Measurements from ENCODE around the gene CNGB1.

DNA sequence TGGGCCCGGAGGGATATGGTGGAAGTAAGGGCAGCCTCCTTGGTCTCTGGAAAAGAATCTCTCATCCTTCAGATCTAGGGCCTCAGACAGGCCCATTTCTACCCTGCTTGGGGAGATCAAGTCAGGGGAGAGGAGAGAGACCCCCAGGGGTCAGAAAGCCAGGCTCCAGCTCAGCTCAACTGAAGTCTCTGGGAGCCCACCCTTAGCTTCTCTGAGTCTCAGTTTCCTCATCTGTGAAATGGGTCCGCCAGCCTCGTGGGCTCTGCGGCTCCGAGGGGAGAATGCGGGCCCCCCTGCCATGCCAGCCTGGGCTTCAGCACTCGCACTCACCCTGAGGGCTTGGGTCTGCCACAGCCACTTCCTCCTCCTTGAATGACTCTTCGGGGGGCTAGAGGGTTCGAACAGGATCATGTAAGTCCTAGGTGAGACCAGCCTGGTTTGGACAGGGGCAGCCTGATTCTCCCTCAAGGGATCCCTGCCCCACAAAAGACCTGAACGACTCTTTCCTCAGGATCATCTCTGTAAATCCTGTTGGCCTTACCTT is 6.7 kb downstream of the CNGB1 start:
- TF ChIP-seq, protein P1, sequence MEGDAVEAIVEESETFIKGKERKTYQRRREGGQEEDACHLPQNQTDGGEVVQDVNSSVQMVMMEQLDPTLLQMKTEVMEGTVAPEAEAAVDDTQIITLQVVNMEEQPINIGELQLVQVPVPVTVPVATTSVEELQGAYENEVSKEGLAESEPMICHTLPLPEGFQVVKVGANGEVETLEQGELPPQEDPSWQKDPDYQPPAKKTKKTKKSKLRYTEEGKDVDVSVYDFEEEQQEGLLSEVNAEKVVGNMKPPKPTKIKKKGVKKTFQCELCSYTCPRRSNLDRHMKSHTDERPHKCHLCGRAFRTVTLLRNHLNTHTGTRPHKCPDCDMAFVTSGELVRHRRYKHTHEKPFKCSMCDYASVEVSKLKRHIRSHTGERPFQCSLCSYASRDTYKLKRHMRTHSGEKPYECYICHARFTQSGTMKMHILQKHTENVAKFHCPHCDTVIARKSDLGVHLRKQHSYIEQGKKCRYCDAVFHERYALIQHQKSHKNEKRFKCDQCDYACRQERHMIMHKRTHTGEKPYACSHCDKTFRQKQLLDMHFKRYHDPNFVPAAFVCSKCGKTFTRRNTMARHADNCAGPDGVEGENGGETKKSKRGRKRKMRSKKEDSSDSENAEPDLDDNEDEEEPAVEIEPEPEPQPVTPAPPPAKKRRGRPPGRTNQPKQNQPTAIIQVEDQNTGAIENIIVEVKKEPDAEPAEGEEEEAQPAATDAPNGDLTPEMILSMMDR (IDR thresholded peaks at IDR 0.05; ENCODE audit: low read depth, low read length, missing input control): no peak
- TF ChIP-seq TAF1 (conservative IDR thresholded peaks at IDR 0.05) (no peak), SP1 (IDR thresholded peaks at IDR 0.05) (no peak), HNF4A (conservative IDR thresholded peaks at IDR 0.05) (no peak), EGR1 (IDR thresholded peaks at IDR 0.05; ENCODE audit: low read depth in 2 of 2) (no peak), GABPA (IDR thresholded peaks at IDR 0.05 in 1 of 2, conservative IDR thresholded peaks at IDR 0.05 in 1 of 2) (no peak), JUND (IDR thresholded peaks at IDR 0.05) (no peak), YY1 (IDR thresholded peaks at IDR 0.05) (no peak)
- TF ChIP-seq, protein P2, sequence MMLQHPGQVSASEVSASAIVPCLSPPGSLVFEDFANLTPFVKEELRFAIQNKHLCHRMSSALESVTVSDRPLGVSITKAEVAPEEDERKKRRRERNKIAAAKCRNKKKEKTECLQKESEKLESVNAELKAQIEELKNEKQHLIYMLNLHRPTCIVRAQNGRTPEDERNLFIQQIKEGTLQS (IDR thresholded peaks at IDR 0.05): no peak
- TF ChIP-seq, protein P3, sequence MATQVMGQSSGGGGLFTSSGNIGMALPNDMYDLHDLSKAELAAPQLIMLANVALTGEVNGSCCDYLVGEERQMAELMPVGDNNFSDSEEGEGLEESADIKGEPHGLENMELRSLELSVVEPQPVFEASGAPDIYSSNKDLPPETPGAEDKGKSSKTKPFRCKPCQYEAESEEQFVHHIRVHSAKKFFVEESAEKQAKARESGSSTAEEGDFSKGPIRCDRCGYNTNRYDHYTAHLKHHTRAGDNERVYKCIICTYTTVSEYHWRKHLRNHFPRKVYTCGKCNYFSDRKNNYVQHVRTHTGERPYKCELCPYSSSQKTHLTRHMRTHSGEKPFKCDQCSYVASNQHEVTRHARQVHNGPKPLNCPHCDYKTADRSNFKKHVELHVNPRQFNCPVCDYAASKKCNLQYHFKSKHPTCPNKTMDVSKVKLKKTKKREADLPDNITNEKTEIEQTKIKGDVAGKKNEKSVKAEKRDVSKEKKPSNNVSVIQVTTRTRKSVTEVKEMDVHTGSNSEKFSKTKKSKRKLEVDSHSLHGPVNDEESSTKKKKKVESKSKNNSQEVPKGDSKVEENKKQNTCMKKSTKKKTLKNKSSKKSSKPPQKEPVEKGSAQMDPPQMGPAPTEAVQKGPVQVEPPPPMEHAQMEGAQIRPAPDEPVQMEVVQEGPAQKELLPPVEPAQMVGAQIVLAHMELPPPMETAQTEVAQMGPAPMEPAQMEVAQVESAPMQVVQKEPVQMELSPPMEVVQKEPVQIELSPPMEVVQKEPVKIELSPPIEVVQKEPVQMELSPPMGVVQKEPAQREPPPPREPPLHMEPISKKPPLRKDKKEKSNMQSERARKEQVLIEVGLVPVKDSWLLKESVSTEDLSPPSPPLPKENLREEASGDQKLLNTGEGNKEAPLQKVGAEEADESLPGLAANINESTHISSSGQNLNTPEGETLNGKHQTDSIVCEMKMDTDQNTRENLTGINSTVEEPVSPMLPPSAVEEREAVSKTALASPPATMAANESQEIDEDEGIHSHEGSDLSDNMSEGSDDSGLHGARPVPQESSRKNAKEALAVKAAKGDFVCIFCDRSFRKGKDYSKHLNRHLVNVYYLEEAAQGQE (IDR thresholded peaks at IDR 0.05): no peak
- TF ChIP-seq, protein P4, sequence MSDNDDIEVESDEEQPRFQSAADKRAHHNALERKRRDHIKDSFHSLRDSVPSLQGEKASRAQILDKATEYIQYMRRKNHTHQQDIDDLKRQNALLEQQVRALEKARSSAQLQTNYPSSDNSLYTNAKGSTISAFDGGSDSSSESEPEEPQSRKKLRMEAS (IDR thresholded peaks at IDR 0.05): no peak
- TF ChIP-seq, protein P5, sequence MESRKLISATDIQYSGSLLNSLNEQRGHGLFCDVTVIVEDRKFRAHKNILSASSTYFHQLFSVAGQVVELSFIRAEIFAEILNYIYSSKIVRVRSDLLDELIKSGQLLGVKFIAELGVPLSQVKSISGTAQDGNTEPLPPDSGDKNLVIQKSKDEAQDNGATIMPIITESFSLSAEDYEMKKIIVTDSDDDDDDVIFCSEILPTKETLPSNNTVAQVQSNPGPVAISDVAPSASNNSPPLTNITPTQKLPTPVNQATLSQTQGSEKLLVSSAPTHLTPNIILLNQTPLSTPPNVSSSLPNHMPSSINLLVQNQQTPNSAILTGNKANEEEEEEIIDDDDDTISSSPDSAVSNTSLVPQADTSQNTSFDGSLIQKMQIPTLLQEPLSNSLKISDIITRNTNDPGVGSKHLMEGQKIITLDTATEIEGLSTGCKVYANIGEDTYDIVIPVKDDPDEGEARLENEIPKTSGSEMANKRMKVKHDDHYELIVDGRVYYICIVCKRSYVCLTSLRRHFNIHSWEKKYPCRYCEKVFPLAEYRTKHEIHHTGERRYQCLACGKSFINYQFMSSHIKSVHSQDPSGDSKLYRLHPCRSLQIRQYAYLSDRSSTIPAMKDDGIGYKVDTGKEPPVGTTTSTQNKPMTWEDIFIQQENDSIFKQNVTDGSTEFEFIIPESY (IDR thresholded peaks at IDR 0.05): no peak

Data from liver (tissue), 3 donors.